Gastroesophageal sphincter (tissue), 4 donors: ENCODE results near the gene TMBIM1. TPM values are rescaled to one million over a fixed set of nuclear protein-coding genes. Genes with fewer than 3 reads are reported as not detected.

Experiments used
- ATAC-seq: fragments of 150-250 bp; one replicate; pipeline ENCODE4 v1.9.1; 2016; ENCODE audit warnings: mild to moderate bottlenecking, moderate library complexity
- H3K27ac ChIP-seq, 4 donors: fragments of 200-600 bp; sonication (generic) in 3 of 4; 1 replicate in 3 of 4; 2 replicates in 1 of 4; pipeline ENCODE4 v1.5.1; 2016 to 2019
- H3K27me3 ChIP-seq: fragments of 200-600 bp; sonication (generic); one replicate; pipeline ENCODE4 v1.5.1; 2019
- H3K36me3 ChIP-seq, 2 donors: fragments of 200-600 bp; sonication (generic); one replicate each; pipeline ENCODE4 v1.5.1; 2019; ENCODE audit warnings: control low read depth in 1 of 2
- H3K4me1 ChIP-seq, 3 donors: fragments of 200-600 bp; sonication (generic); 1 replicate in 2 of 3; 2 replicates in 1 of 3; pipeline ENCODE4 v1.5.1; 2016 to 2019; ENCODE audit warnings: control low read depth in 2 of 3
- H3K4me3 ChIP-seq, 2 donors: fragments of 200-600 bp; sonication (generic); one replicate each; pipeline ENCODE4 v1.5.1; 2019; ENCODE audit warnings: mild to moderate bottlenecking in 1 of 2, moderate library complexity in 1 of 2
- H3K9me3 ChIP-seq, 3 donors: fragments of 200-600 bp; sonication (generic); one replicate each; pipeline ENCODE4 v1.5.1; 2017 to 2019; ENCODE audit warnings: control low read depth in 2 of 3
- CTCF ChIP-seq, 4 experiments: fragments of 200-600 bp in 2 of 4; fragments of 450-650 bp in 2 of 4; sonication (generic) in 1 of 4; IDR thresholded peaks; one replicate each; pipeline ENCODE4 v1.5.1; 2017 to 2019; ENCODE audit warnings: antibody characterized with exemption in 4 of 4, mild to moderate bottlenecking in 2 of 4, moderate library complexity in 2 of 4
- EP300 ChIP-seq: sonication (generic); formaldehyde crosslinking; IDR thresholded peaks from one replicate; pipeline ENCODE4 v1.6.1; 2017; ENCODE audit warnings: antibody characterized with exemption, mild to moderate bottlenecking
- POLR2A ChIP-seq, 2 donors: fragments of 450-650 bp; IDR thresholded peaks; one replicate each; pipeline ENCODE4 v1.6.1; 2017; ENCODE audit warnings: antibody characterized with exemption in 2 of 2, mild to moderate bottlenecking in 2 of 2, moderate library complexity in 1 of 2
- POLR2AphosphoS5 ChIP-seq: sonication (generic); formaldehyde crosslinking; IDR thresholded peaks from one replicate; pipeline ENCODE4 v1.6.1; 2017; ENCODE audit warnings: antibody characterized with exemption
- WGBS, 2 donors: methylation state at CpG; one replicate each; pipeline ENCODE4 v1.1.5; 2018; ENCODE audit warnings: low coverage in 1 of 2; 5-methylcytosine and 5-hydroxymethylcytosine counted together
- total RNA-seq, 4 donors: library from RNA; depleted of rRNA; stranded (reverse); fragments of >200 nt; gene quantifications; one replicate each; pipeline ENCODE4 v1.1.0, GENCODE V29; 2016

The TMBIM1 gene
- total RNA-seq, 4 donors from 2014 or later: 152 to 245 (median 191) TPM

GRCh38 chr2:218244665-218245064 lies 47.6 kb downstream of the TMBIM1 start:
- no peak overlapping the region for H3K4me3 ChIP-seq
- no peaks in the 10 kb centered on the region for H3K9me3 ChIP-seq
- no peak for ATAC-seq
- H3K36me3 ChIP-seq: peaks cover 7 to 99% of the 10 kb centered on the region in 2 donors
- peaks cover 0 to 14% (median 0%) of the 10 kb centered on the region in 3 donors for H3K4me1 ChIP-seq
- TF ChIP-seq POLR2AphosphoS5: no peak
- no peak for TF ChIP-seq EP300
- no peak for TF ChIP-seq POLR2A (IDR thresholded peaks at IDR 0.05)
- no peak for TF ChIP-seq CTCF (IDR thresholded peaks at IDR 0.05)
- WGBS, 2 donors: 62 to 94% methylated on average over 2 of the region's 2 CpGs
- no peak overlapping the region for H3K27ac ChIP-seq
- no peaks in the 10 kb centered on the region for H3K27me3 ChIP-seq

- Histone ChIP-seq H3K27ac (no peak overlapping the region), H3K36me3 (peaks cover 3 to 99% of the 10 kb centered on the region in 2 donors), H3K27me3 (no peaks in the 10 kb centered on the region), H3K4me1 (peaks cover 0 to 14% (median 0%) of the 10 kb centered on the region in 3 donors), H3K4me3 (no peak overlapping the region), H3K9me3 (no peaks in the 10 kb centered on the region)
- TF ChIP-seq POLR2A (IDR thresholded peaks at IDR 0.05) (no peak), EP300 (no peak), CTCF (IDR thresholded peaks at IDR 0.05) (no peak), POLR2AphosphoS5 (no peak)
- no peak for ATAC-seq
- 30% methylated on average over 1 of the region's 1 CpG; no CpG with 5 or more reads in 1 of the 2 donors for WGBS, 2 donors
Observed at GRCh38 chr2:218244204-218244603, 48.1 kb downstream of the TMBIM1 start.

- peaks cover 3 to 99% of the 10 kb centered on the region in 2 donors for H3K36me3 ChIP-seq
- no peaks in the 10 kb centered on the region for H3K27me3 ChIP-seq
- 80 to 88% methylated on average over 1 of the region's 1 CpG for WGBS, 2 donors
- no peaks in the 10 kb centered on the region for H3K9me3 ChIP-seq
- H3K27ac ChIP-seq: no peak overlapping the region
- H3K4me1 ChIP-seq: peaks cover 0 to 16% (median 0%) of the 10 kb centered on the region in 3 donors
- no peak for ATAC-seq
- H3K4me3 ChIP-seq: no peak overlapping the region
- TF ChIP-seq POLR2AphosphoS5 (no peak), EP300 (no peak), CTCF (IDR thresholded peaks at IDR 0.05) (no peak), POLR2A (IDR thresholded peaks at IDR 0.05) (no peak)
Observed at GRCh38 chr2:218238887-218239286, 53.4 kb downstream of the TMBIM1 start.

GRCh38 chr2:218236829-218237228 lies 55.5 kb downstream of the TMBIM1 start:
- 71 to 84% methylated on average over 2 to 4 of the region's 4 CpGs for WGBS, 2 donors
- peaks cover 3 to 97% of the 10 kb centered on the region in 2 donors for H3K36me3 ChIP-seq
- ATAC-seq: no peak
- no peak overlapping the region for H3K27ac ChIP-seq
- no peak overlapping the region for H3K4me3 ChIP-seq
- no peaks in the 10 kb centered on the region for H3K27me3 ChIP-seq
- peaks cover 0 to 19% (median 0%) of the 10 kb centered on the region in 3 donors for H3K4me1 ChIP-seq
- TF ChIP-seq CTCF (IDR thresholded peaks at IDR 0.05) (no peak), POLR2A (IDR thresholded peaks at IDR 0.05) (no peak), POLR2AphosphoS5 (no peak), EP300 (no peak)
- H3K9me3 ChIP-seq: no peaks in the 10 kb centered on the region

- Histone ChIP-seq H3K36me3 (peaks cover under 1 to 98% of the 10 kb centered on the region in 2 donors), H3K4me1 (peaks cover 0 to 25% (median 4%) of the 10 kb centered on the region in 3 donors), H3K9me3 (no peaks in the 10 kb centered on the region), H3K27ac (no peak overlapping the region), H3K4me3 (no peak overlapping the region), H3K27me3 (no peaks in the 10 kb centered on the region)
- ATAC-seq: no peak
- WGBS, 2 donors: 100% methylated on average over 2 of the region's 2 CpGs
- TF ChIP-seq POLR2AphosphoS5: no peak
Observed at GRCh38 chr2:218235017-218235416, 57.3 kb downstream of the TMBIM1 start.
